Activated CD4-positive, alpha-beta T cell treated with anti-CD3 and anti-CD28 coated beads, Interleukin-10, Interleukin-2, amounts not matched to agents 100 ng/mL and 50 ng/mL, durations not matched to agents 16 hours and 8 hours (primary cell): ENCODE measurements around the gene UGT2B28.
"Not testable (repeated sequence)": the region's sequence is repeated elsewhere in the genome, so short reads cannot be mapped to it uniquely, and the experiment has no call there.

ENCODE experiments used
- DNase-seq: peaks from one replicate; pipeline ENCODE4 v3.0.0-alpha.2; 2020

Gene UGT2B28

GRCh38 chr4:69343558-69344420 is 63.5 kb downstream of the UGT2B28 start:
- not testable (repeated sequence) for DNase-seq
